A204.1 (cell line): ENCODE data around the gene MBP.
"Not testable (repeated sequence)": the region's sequence is repeated elsewhere in the genome, so short reads cannot be mapped to it uniquely, and the experiment has no call there.

ENCODE experiments used
- FAIRE-seq: peaks from 2 replicates; lab custom pipeline; 2012; peaks lifted over from hg19 to GRCh38; lab: Jason Lieb, UNC

The MBP gene

DNA sequence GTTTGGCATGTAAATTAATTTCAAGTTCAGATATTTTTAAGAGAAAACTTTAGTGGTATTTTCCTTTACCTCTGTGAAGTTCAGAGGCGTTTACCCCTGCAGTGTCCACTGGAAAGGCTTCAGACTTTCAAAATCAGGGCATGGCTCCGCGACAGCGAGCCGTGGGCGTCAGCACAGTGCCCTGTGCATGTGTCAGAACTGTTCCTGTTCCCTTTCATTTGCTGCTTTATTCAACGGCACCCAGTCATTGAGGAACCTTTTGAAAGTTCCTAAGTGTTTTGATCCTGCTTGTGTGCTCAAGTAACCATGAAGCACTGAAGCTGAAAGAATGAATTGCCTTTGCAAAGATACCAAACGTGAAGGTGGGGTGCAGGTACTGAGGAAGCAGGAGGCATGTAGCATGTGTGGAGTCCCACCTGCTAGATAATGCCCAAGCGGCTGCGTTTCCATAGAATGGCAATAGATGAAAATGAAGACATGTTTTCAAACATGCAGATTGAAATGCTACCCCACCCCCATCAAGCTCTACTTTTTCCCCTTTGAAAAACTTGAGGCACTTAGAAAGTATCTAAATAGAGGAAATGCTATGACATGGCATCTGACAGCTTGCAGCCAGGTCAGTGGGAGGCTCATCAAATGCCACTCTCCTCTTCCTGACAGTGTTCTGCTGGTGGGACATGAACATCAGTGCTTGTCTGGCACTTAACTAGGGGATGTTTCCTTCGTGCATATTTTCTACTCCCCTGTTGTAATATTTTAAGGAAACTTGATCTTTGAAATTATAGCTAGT lies 161.6 kb downstream of the MBP start:
- no peak for FAIRE-seq

DNA sequence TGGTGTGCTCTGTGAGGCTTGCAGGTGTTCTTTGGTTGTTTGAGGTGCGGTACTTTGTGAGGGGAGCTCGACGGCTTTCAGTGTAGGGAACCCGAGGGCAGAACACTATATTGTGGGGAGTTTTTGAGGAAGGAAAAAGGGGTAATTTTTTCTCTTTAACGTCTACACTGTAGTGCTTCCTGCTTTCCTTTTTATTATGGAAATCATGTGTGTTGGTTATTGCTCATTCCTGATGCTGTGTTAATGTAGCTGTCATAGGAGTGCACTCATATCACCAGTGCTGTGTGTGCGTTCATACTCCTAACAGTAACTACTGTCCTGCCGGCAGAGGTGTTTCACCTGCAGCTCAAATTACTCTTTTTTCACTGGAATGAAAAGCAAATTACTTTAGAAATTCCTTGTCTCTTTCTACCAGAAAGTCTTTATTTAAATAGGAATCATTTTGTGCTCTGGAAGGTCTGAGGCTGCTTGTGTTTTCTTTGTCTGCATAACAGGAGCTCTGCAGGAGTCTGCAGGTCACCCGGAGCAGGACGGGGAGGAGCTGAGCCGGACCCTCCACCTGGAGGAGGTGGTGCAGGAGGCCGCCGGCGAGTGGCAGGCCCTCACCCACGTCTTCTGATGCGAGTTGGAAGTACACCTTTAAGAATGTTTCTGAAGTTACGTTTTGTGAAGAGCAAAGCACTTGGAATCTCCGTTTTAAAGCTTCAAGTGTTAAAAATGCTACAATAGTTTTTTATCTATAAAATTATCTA lies 164.7 kb downstream of the MBP start:
- no peak for FAIRE-seq

GRCh38 chr18:76967299-76967698 lies 165.3 kb downstream of the MBP start:
- peak; percentile 51 for FAIRE-seq

DNA sequence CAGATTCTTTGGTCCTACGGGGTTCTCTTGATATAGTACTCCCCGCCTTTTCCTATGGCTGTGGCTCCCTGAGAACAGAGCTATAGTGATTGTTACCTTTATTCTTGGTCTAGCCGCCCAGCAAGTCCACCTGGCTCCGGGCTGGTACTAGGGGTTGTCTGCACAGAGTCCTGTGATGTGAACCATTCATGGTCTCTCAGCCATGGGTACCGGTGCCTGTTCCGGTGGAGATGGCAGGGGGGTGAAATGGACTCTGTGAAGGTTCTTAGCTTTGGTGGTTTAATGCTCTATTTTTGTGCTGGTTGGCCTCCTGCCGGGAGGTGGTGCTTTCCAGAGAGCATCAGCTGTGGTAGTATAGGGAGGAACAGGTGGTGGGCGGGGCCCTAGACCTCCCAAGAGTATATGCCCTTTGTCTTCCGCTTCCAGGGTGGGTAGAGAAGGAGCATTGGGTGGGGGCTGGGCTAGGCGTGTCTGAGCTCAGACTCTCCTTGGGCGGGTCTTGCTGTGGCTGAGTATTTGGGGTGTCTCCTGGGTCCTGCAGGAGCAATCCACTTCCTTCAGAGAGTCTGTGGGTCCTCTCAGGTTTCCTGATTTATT lies 166.9 kb downstream of the MBP start:
- FAIRE-seq = not testable (repeated sequence)

DNA sequence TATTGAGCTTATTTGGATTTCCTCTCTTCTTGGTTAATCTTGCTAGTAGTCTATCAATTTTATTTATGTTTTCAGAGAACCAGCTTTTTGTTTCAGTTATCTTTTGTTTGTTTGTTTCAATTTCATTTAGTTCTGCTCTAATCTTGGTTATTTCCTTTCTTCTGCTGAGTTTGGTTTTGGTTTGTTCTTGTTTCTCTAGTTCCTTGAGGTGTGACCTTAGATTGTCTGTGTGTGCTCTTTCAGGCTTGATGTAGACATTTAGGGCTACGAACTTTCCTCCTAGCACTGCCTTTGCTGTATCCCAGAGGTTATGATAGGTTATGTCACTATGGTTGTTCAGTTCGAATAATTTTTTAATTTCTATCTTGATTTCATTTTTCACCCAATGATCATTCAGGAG lies 168.6 kb downstream of the MBP start:
- FAIRE-seq = no peak

- FAIRE-seq = no peak
Measured at GRCh38 chr18:76962851-76963250, 169.7 kb downstream of the MBP start.

- FAIRE-seq = no peak
Measured at GRCh38 chr18:76960528-76961035, 172.0 kb downstream of the MBP start.

GRCh38 chr18:76959605-76960004 lies 173.0 kb downstream of the MBP start:
- no peak for FAIRE-seq

- no peak for FAIRE-seq
Measured at GRCh38 chr18:76958692-76959341, 173.8 kb downstream of the MBP start.

GRCh38 chr18:76957384-76958355 lies 174.9 kb downstream of the MBP start:
- no peak for FAIRE-seq

DNA sequence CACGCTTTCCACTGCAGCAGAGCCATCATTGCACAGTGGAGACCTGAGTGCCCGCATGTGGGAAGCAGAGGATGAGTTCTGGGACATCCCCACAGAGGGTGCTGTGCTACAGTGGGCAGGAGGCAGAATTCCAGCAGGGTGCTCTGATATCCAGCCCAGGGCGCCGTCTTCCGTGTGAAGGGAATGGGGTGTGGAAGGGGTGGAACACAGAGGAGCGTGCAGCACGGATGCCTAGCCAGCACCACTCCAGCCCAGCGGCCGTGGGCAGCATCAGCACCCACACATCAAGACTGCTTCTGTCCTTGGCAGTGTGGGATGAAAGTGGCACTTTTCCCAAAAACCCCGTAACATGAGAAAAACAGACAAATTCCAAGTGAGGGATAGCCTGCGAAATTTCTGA lies 175.9 kb downstream of the MBP start:
- no peak for FAIRE-seq

DNA sequence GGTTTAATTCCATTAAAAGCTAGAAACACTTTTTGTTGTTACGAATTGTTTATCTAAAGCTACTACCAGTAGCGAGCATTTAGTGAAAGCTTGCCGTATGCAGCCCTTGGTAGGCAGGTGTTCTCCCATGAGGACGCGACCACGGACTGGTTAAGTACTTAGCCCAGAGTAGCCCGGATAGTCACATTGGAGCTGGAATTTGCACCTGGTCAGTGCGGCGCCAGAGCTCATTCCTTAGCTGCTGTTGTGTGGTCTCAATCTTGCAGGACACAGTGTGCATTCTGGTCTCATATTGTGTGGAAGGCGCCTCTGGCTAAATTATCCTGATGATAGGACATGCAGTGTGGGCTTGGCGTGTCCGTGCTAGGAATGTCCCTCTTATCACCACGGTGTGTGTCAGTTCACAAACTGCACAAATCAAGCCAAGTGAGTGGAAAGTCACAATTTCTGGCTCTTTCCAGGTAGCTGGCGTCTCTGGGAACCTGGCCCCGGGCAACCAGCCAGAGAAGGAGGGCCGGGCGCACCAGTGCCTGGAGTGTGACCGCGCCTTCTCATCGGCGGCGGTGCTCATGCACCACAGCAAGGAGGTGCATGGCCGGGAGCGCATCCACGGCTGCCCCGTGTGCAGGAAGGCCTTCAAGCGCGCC lies 176.9 kb downstream of the MBP start:
- FAIRE-seq = no peak

- FAIRE-seq = no peak
Measured at GRCh38 chr18:76953583-76954233, 178.9 kb downstream of the MBP start.

DNA sequence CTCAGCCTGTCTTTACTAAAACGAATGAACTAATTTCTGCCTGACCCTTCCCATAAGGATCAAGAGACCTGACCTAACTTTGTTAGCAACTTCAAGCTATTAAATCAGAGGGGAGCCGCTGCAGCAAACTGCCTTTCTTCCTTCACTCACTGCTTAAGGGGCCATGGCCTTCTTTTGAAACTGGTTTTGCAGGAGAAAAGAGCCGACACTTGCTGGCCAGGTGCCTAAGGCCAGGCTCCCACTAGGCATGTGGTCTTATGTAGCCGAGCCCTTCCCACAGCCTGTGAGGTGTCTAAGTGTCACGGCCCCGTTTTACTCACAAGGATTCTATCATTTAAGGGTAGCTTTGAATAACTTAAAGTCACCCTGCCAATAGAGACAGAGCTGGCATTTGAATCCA lies 179.4 kb downstream of the MBP start:
- no peak for FAIRE-seq

- FAIRE-seq = no peak
Measured at GRCh38 chr18:76952747-76953146, 179.8 kb downstream of the MBP start.

GRCh38 chr18:76951456-76952247 lies 180.9 kb downstream of the MBP start:
- FAIRE-seq = no peak

DNA sequence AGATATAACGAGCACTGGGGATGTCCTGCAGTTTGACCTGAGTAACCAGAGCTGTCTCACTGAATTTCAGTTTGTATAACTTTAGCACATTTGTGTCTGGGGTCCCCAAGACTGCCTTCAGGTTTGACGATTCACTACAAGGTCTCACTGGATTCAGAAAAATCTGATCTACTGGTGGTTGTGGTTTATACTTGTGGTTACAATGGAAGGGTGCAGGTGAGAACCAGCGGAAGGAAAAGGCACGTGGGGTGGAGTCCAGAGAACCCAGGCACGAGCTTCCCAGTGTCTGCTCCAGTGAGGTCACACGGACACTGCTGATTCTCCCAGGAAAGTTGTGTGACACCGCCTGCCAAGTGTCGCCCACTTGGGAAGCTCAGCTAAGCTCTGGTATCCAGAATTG lies 184.2 kb downstream of the MBP start:
- no peak for FAIRE-seq

DNA sequence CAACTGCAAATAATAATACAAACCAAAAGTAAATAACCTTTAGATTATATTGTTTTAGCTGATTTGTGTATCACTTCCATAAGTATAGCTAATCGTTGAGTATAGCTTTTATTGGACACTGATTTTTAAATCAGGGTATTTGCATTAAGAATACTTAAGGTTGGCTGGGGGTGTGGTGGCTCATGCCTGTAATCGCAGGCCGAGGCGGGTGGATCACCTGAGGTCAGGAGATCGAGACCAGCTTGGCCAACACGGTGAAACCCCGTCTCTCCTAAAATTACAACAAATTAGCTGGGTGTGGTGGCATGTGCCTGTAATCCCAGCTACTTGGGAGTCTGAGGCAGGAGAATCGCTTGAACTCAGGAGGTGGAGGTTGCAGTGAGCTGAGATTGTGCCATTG lies 188.2 kb downstream of the MBP start:
- FAIRE-seq = not testable (repeated sequence)

GRCh38 chr18:76943542-76944339 lies 188.8 kb downstream of the MBP start:
- FAIRE-seq = no peak
